GM21381 (cell line): ENCODE results near the gene PRRT4.

Experiments used
- ATAC-seq: cut with Tn5 transposase; IDR thresholded peaks from one replicate; pipeline ENCODE4 v1.9.1; 2021; ENCODE audit warnings: mild to moderate bottlenecking, moderate library complexity; ENCODE audit not compliant: unreplicated experiment

The PRRT4 gene

GRCh38 chr7:128395748-128396147, 34.3 kb upstream of the PRRT4 start:
- ATAC-seq, result no peak

DNA sequence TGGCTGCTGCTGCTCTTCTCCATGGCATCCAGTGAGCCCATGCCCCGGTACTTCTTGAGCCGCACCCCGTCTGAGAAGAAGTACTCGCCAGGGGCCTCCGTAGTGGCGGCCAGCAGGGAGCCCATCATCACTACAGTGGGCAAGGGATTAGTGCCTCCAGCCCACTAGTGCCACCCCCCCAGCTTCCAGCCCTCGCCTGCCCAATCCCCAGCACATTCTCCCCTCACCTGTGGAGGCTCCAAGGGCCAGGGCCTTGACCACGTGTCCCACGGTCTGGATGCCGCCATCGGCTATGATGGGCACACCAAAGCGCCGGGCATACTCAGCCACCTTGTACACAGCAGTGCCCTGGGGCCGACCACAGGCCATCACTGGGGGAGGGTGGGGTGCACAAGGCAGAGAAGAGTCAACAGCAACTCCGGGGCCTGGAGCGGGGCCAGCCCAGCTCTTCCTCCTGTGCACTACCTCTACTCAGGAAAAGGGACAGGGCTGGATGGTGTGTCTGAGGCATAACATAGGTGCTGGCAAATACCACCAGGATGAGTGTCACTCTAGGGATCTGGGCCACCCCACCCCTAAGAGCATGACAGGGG, 33.5 kb upstream of the PRRT4 start:
- no peak for ATAC-seq

DNA sequence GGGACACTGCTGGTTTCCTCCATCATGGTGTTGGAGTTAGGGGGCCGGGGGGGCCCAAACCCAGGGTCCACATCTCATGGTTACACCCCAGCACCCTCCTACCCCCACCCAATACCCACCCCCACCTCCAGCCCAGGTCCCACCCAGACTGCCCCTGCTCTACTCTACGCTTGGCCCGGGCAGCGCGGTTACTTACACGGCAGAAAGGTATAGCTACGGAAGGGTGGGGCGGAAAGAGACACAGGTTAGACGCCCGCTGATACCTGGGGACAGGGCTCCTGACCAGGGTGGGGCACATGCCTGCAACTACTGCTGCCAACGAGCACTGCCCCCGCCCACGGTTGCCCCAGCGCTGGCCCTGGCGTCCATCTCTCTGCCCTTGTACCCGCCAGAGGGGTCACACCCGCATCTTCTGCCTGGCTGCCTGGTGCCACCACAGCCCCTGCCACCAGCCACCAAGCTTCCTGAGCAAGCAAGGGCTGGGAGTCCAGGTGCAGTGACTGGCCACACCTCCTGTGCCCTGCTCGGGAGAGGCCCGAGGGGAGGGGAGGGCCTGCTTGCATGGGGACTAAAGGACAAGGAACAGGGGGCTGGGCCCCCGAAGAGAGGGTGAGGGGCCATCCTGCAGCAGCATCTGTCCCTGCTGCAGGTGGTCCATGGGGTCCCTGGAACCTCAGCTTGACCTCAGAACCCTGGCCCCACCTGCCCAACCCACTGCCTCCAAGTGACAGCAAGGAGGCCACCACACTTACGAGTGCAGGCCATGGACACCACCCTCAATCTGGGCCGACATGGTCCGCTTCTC, 32.2 kb upstream of the PRRT4 start:
- ATAC-seq, result no peak

DNA sequence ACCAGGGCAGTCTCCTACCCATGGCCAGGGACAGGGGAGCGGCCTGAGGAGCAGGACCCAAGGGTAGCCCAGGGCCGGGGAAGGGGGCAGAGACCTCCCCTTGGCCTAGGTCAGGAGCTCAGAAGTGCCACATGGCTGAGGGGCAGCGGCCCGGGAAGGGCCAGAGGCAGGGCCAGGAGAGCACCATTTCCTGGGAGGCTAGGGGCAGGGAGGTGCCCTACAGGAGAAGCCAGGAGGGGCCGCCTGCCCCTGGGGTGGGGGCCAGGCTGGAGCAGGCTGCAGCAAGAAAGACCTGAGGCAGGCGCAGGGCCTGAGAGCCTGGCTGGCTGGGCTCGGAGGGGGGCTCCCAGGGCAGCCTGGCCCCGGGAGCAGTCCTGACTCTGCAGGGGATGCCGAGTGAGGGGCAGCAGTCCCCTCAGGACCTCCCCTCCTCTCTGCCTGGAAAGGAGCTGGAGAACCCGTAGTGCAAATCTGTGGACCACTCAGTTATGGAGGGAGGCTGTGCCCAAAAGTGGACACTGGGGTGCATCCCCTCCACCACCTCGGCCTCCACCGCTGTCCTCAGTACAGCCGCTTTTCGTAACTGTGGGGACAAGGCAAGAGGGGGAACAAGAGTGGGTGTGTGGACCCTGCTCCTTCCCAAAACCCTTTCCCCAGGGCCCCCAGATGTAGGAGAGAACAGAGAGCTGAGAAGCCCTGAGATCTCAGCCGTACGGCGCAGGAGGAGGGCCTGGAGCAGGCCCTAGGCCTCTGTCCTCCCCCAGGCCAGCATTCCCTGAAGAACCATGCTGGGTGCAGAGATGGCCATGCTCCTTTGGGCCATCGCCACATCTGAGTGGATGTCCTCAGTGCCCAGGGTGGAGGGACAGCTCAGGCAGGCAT, 31.2 kb upstream of the PRRT4 start:
- no peak for ATAC-seq

GRCh38 chr7:128391805-128392204, 30.3 kb upstream of the PRRT4 start:
- no peak for ATAC-seq

- no peak for ATAC-seq
Observed at GRCh38 chr7:128390871-128391565, 29.5 kb upstream of the PRRT4 start.

GRCh38 chr7:128389618-128390329, 28.3 kb upstream of the PRRT4 start:
- ATAC-seq, result no peak

GRCh38 chr7:128389085-128389617, 27.7 kb upstream of the PRRT4 start:
- ATAC-seq, result no peak

- ATAC-seq, result no peak
Observed at GRCh38 chr7:128388145-128388485, 26.6 kb upstream of the PRRT4 start.

- ATAC-seq, result peak; percentile 64
Observed at GRCh38 chr7:128387216-128388144, 26.0 kb upstream of the PRRT4 start.

- no peak for ATAC-seq
Observed at GRCh38 chr7:128385988-128386925, 24.8 kb upstream of the PRRT4 start.

- no peak for ATAC-seq
Observed at GRCh38 chr7:128384726-128385125, 23.2 kb upstream of the PRRT4 start.

- ATAC-seq, result no peak
Observed at GRCh38 chr7:128383776-128384175, 22.3 kb upstream of the PRRT4 start.

- ATAC-seq, result no peak
Observed at GRCh38 chr7:128381161-128381821, 19.8 kb upstream of the PRRT4 start.

- ATAC-seq, result no peak
Observed at GRCh38 chr7:128380483-128381106, 19.1 kb upstream of the PRRT4 start.

DNA sequence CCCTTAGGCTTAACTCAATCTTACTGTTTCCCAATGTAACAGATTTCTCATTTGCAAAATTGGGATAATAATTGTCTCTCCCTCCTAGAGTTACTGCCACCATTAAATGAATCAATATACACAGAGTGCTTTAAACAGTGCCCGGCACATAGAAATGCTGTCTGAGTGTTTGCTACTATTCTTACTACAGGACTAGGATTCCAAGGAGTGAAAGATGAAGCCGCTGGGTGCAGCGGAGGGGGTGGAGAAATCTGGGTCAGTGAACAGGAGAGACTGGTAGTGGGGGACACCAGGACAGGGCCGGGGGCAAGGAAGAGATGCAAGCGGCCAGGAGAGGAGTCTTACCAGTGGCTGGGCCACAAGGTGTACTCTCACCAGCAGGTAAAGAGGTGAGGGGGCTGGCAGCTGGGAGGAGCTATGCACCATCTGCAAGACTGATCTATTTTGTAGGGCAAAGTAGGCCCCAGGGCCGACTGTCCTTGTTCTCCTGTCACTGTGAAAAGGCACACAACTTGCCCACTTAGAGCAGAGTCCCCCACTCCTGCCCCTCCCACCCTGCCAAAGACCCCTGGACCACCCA, 18.5 kb upstream of the PRRT4 start:
- ATAC-seq, result no peak

- no peak for ATAC-seq
Observed at GRCh38 chr7:128378637-128379036, 17.1 kb upstream of the PRRT4 start.
